Measurements from ENCODE around the gene TRIM3. TPM values are rescaled to one million over a fixed set of nuclear protein-coding genes. Genes with fewer than 3 reads are reported as not detected.

Gene TRIM3
- total and polyA plus RNA-seq, 2 experiments from 2014 or later = 7.9 to 21.1 TPM

- TF ChIP-seq CTCF (conservative IDR thresholded peaks at IDR 0.05; ENCODE audit: low read depth in 2 of 2) = no peak
- TF ChIP-seq JUNB (IDR thresholded peaks at IDR 0.05; ENCODE audit: unreplicated experiment) = no peak
- no peak for TF ChIP-seq POLR2AphosphoS5 (IDR thresholded peaks at IDR 0.05; ENCODE audit: low read depth)
- no peak for TF ChIP-seq EZH2 (IDR thresholded peaks at IDR 0.05; ENCODE audit: low read depth, unreplicated experiment)
- TF ChIP-seq NANOG (IDR thresholded peaks at IDR 0.05; ENCODE audit: borderline replicate concordance) = no peak
- TF ChIP-seq CREB1 (CRISPR knock-in tag; IDR thresholded peaks at IDR 0.05; ENCODE audit: low read depth) = no peak
Measured at GRCh38 chr11:6472934-6473333, 807 bp downstream of the TRIM3 start (continued).

GRCh38 chr11:6469599-6469998, 4.1 kb downstream of the TRIM3 start:
- no peak overlapping the region for H3K4me3 ChIP-seq
- peaks cover 18% of the 10 kb centered on the region for H3K4me1 ChIP-seq (ENCODE audit: insufficient read depth)
- H3K27ac ChIP-seq (ENCODE audit: low read depth) = no peak overlapping the region
- H3K4me2 ChIP-seq = 0 out of 2 replicates have a peak overlapping the region, but pooled peaks have one; percentile 21
- H3K4me1 Mint-ChIP-seq = peaks cover 14% of the 10 kb centered on the region
- H3K27me3 Mint-ChIP-seq (ENCODE audit: insufficient read depth, low read depth, poor library complexity) = peaks cover 6% of the 10 kb centered on the region
- no peaks in the 10 kb centered on the region for H3K9me3 Mint-ChIP-seq
- no peak for DNase-seq (ENCODE audit: low spot score)
- H3K9me2 ChIP-seq (ENCODE audit: insufficient read depth) = no peaks in the 10 kb centered on the region
- TF ChIP-seq CREB1 (CRISPR knock-in tag; IDR thresholded peaks at IDR 0.05; ENCODE audit: low read depth) = no peak
- no peaks in the 10 kb centered on the region for H3K36me3 Mint-ChIP-seq (ENCODE audit: low read depth)
- H2AFZ ChIP-seq = peak overlapping the region; percentile 61; the same call in 1 of the 2 replicates
- ATAC-seq = no peak
- no peaks in the 10 kb centered on the region for H3K27me3 ChIP-seq (ENCODE audit: insufficient read depth)
- no peaks in the 10 kb centered on the region for H3K36me3 ChIP-seq (ENCODE audit: insufficient read depth)
- no peaks in the 10 kb centered on the region for H3K79me2 ChIP-seq (replicated peaks; ENCODE audit: insufficient read depth)
- no peaks in the 10 kb centered on the region; the same call in 1 of the 2 replicates for H4K20me1 ChIP-seq (replicated peaks; ENCODE audit: insufficient read depth)
- no peak overlapping the region for H3K4me3 Mint-ChIP-seq
- no peak overlapping the region for H3K27ac Mint-ChIP-seq
- 0 out of 2 replicates have a peak, but pooled peaks cover 5% of the 10 kb centered on the region for H3F3A ChIP-seq (replicated peaks; ENCODE audit: low read depth)

- peak; percentile 100 for DNase-seq (ENCODE audit: low spot score)
- no peaks in the 10 kb centered on the region for H3K9me3 Mint-ChIP-seq
- no peak overlapping the region for H3K4me3 Mint-ChIP-seq
- no peaks in the 10 kb centered on the region for H3K36me3 Mint-ChIP-seq (ENCODE audit: low read depth)
- Histone ChIP-seq H3K36me3 (ENCODE audit: insufficient read depth) (no peaks in the 10 kb centered on the region), H2AFZ (peak overlapping the region; percentile 61; the same call in 1 of the 2 replicates), H3K9me2 (ENCODE audit: insufficient read depth) (no peaks in the 10 kb centered on the region), H3K4me2 (peak overlapping the region; percentile 64), H3K4me3 (no peak overlapping the region), H3F3A (replicated peaks; ENCODE audit: low read depth) (no peaks in the 10 kb centered on the region), H3K4me1 (ENCODE audit: insufficient read depth) (peaks cover 14% of the 10 kb centered on the region), H4K20me1 (replicated peaks; ENCODE audit: insufficient read depth) (no peaks in the 10 kb centered on the region; the same call in 1 of the 2 replicates), H3K79me2 (replicated peaks; ENCODE audit: insufficient read depth) (no peaks in the 10 kb centered on the region), H3K27ac (ENCODE audit: low read depth) (peak overlapping the region; percentile 51; the same call in 1 of the 2 replicates), H3K27me3 (ENCODE audit: insufficient read depth) (no peaks in the 10 kb centered on the region)
- no peak overlapping the region for H3K27ac Mint-ChIP-seq
- peaks cover 2% of the 10 kb centered on the region for H3K27me3 Mint-ChIP-seq (ENCODE audit: insufficient read depth, low read depth, poor library complexity)
- no peak for TF ChIP-seq CREB1 (CRISPR knock-in tag; IDR thresholded peaks at IDR 0.05; ENCODE audit: low read depth)
- TF ChIP-seq POLR2AphosphoS5 (IDR thresholded peaks at IDR 0.05; ENCODE audit: low read depth) = peak; percentile 87
- peak; percentile 96 for ATAC-seq
- H3K4me1 Mint-ChIP-seq = peaks cover 9% of the 10 kb centered on the region
Measured at GRCh38 chr11:6468712-6469495, 4.8 kb downstream of the TRIM3 start.
